Hepatocyte (in vitro differentiated cells): ENCODE results near the gene SLAIN2. TPM values are rescaled to one million over a fixed set of nuclear protein-coding genes. Genes with fewer than 3 reads are reported as not detected.

Experiments
- DNase-seq: peaks from one replicate; pipeline ENCODE4 v3.0.0-alpha.2; 2016; ENCODE audit warnings: low spot score
- H2AFZ ChIP-seq: fragments of 200-600 bp; sonication (generic); 2 replicates; pipeline ENCODE4 v1.6.0; 2016; ENCODE audit warnings: antibody characterized with exemption, mild to moderate bottlenecking
- H3K27ac ChIP-seq: fragments of 200-600 bp; sonication (generic); 2 replicates; pipeline ENCODE4 v1.5.1; 2016; ENCODE audit warnings: mild to moderate bottlenecking
- H3K27me3 ChIP-seq: fragments of 200-600 bp; sonication (generic); 2 replicates; pipeline ENCODE4 v1.6.1; 2016
- H3K36me3 ChIP-seq: fragments of 200-600 bp; sonication (generic); replicated peaks from 2 replicates; pipeline ENCODE4 v1.5.1; 2016; ENCODE audit warnings: low read depth; ENCODE audit not compliant: insufficient read depth
- H3K4me1 ChIP-seq: fragments of 200-600 bp; sonication (generic); 2 replicates; pipeline ENCODE4 v1.5.1; 2016; ENCODE audit warnings: mild to moderate bottlenecking, moderate library complexity; ENCODE audit not compliant: insufficient read depth
- H3K4me2 ChIP-seq: fragments of 200-600 bp; sonication (generic); 2 replicates; pipeline ENCODE4 v1.6.0; 2016
- H3K4me3 ChIP-seq: fragments of 200-600 bp; sonication (generic); 2 replicates; pipeline ENCODE4 v1.5.1; 2016; ENCODE audit warnings: mild to moderate bottlenecking
- H3K79me2 ChIP-seq: fragments of 200-600 bp; sonication (generic); 2 replicates; pipeline ENCODE4 v1.6.0; 2017; ENCODE audit warnings: mild to moderate bottlenecking
- H3K9me2 ChIP-seq: fragments of 200-600 bp; sonication (generic); replicated peaks from 2 replicates; pipeline ENCODE4 v1.6.0; 2017; ENCODE audit warnings: mild to moderate bottlenecking; ENCODE audit not compliant: insufficient read depth
- H3K9me3 ChIP-seq: fragments of 200-600 bp; sonication (generic); 2 replicates; pipeline ENCODE4 v1.5.1; 2016; ENCODE audit warnings: low read depth, mild to moderate bottlenecking
- H4K20me1 ChIP-seq: fragments of 200-600 bp; sonication (generic); 2 replicates; pipeline ENCODE4 v1.6.0; 2016; ENCODE audit warnings: mild to moderate bottlenecking; ENCODE audit not compliant: insufficient read depth, poor library complexity, severe bottlenecking
- EZH2 ChIP-seq: fragments of 200-600 bp; sonication (generic); IDR thresholded peaks from 2 replicates; pipeline ENCODE4 v1.6.1; 2016; ENCODE audit warnings: antibody characterized with exemption, mild to moderate bottlenecking, borderline replicate concordance
- EZH2phosphoT487 ChIP-seq: fragments of 200-600 bp; sonication (generic); IDR thresholded peaks from one replicate; pipeline ENCODE4 v1.6.1; 2018; ENCODE audit warnings: antibody characterized with exemption, mild to moderate bottlenecking, low read depth, moderate library complexity; ENCODE audit not compliant: unreplicated experiment, severe bottlenecking
- WGBS: methylation state at CpG from one replicate; pipeline ENCODE4 v1.1.6; 2016; ENCODE audit warnings: low lambda C conversion rate; ENCODE audit errors: missing lambda C conversion rate; 5-methylcytosine and 5-hydroxymethylcytosine counted together
- polyA plus RNA-seq: library from polyadenylated mRNA; unstranded; fragments of >200 nt; fragmentation: Nextera tagmentation; extraction: Ambion mirVana; gene quantifications from 2 replicates; pipeline ENCODE4 v1.2.1, GENCODE V29; 2016
- total RNA-seq: library from RNA; depleted of rRNA; stranded (reverse); fragments of >200 nt; gene quantifications from 2 replicates; pipeline ENCODE4 v1.2.3, GENCODE V29; 2014
- TF ChIP-seq, protein P1 (sequence below): fragments of 200-600 bp; sonication (generic); IDR thresholded peaks from 2 replicates; pipeline ENCODE4 v1.5.1; 2016; ENCODE audit warnings: antibody characterized with exemption, mild to moderate bottlenecking; ENCODE audit not compliant: poor library complexity

SLAIN2 gene
- total and polyA plus RNA-seq, 2 experiments from 2014 or later, result 40.1 to 67.6 TPM

DNA sequence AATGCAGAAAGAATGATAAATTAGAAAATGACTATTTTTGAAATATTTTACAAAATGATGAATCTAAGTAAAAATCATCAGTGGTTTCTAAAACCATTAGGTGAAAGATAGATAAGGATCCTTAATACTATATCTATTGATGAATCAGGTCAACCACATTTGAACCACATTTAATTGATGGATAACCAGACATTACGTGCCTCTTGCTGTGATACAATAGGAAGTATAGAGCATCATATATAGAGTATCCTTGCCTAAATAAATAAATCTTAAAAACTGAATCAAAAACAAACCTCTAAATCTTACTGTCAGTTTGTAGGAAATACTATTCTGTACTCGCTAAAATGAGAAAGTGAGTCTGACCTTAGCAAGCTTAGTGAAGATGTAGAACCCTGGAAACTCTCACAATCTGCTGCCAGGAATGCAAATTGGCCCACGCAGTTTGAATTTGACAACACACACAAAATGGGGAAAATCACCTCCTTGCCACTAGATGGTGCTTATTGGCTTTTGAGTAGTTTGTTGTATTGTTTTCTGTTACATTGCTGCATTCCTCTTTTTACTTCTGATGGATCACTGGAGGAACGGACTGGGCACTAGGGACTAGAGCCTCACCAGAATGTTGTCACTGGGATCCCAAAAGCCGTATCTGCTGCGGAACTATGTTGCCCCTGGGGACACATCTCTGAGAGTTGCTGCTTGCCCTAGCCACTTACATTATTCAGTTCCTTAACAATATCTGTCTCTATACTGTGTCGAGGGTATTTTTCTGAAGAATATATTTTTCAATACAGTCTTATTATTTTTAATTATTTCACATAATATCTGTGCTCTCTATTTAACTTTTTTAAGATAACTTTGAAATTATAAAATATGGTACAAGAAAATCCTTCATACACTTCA, 25.4 kb upstream of the SLAIN2 start:
- no peak overlapping the region for H3K4me2 ChIP-seq
- DNase-seq, result peak; percentile 55
- no peak overlapping the region for H3K4me3 ChIP-seq
- no peaks in the 10 kb centered on the region for H3K9me3 ChIP-seq
- no peaks in the 10 kb centered on the region for H3K4me1 ChIP-seq
- no peaks in the 10 kb centered on the region for H3K9me2 ChIP-seq
- no peaks in the 10 kb centered on the region for H3K27me3 ChIP-seq
- no peak overlapping the region for H3K27ac ChIP-seq
- TF ChIP-seq, protein P1, sequence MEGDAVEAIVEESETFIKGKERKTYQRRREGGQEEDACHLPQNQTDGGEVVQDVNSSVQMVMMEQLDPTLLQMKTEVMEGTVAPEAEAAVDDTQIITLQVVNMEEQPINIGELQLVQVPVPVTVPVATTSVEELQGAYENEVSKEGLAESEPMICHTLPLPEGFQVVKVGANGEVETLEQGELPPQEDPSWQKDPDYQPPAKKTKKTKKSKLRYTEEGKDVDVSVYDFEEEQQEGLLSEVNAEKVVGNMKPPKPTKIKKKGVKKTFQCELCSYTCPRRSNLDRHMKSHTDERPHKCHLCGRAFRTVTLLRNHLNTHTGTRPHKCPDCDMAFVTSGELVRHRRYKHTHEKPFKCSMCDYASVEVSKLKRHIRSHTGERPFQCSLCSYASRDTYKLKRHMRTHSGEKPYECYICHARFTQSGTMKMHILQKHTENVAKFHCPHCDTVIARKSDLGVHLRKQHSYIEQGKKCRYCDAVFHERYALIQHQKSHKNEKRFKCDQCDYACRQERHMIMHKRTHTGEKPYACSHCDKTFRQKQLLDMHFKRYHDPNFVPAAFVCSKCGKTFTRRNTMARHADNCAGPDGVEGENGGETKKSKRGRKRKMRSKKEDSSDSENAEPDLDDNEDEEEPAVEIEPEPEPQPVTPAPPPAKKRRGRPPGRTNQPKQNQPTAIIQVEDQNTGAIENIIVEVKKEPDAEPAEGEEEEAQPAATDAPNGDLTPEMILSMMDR, result peak; percentile 64
- TF ChIP-seq EZH2phosphoT487 (no peak), EZH2 (no peak)
- H3K79me2 ChIP-seq, result no peaks in the 10 kb centered on the region
- no peaks in the 10 kb centered on the region for H4K20me1 ChIP-seq
- 41% methylated on average over 7 of the region's 7 CpGs for WGBS
- no peak overlapping the region for H2AFZ ChIP-seq
- no peaks in the 10 kb centered on the region for H3K36me3 ChIP-seq

DNA sequence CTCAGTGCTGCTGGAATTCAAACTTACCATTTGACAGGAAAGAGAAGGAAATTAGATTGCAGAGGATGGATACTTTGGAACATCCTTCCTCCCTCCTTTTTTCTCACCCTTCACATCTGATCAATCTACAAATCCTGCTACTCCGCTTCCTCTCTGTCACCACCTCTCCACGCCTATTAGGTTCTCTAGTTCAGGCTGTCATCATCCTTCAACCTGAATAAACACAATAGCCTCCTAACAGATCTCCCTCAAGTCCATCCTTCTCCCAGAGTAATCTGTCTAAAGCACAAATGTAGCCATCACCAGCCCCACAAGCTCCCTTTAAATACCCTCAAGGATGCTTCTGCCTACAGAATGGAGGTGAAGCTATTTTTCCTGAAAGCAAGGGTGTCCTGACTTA, 20.0 kb upstream of the SLAIN2 start:
- Histone ChIP-seq H3K9me2 (no peaks in the 10 kb centered on the region), H2AFZ (no peak overlapping the region), H3K4me2 (no peak overlapping the region), H3K4me3 (no peak overlapping the region), H3K4me1 (no peaks in the 10 kb centered on the region), H3K27me3 (no peaks in the 10 kb centered on the region), H3K9me3 (no peaks in the 10 kb centered on the region), H3K36me3 (no peaks in the 10 kb centered on the region), H3K27ac (no peak overlapping the region), H3K79me2 (no peaks in the 10 kb centered on the region), H4K20me1 (no peaks in the 10 kb centered on the region)
- no peak for TF ChIP-seq EZH2phosphoT487
- TF ChIP-seq, protein P1, result no peak
- TF ChIP-seq EZH2, result no peak
- no peak for DNase-seq
- WGBS, result 88% methylated on average over 2 of the region's 2 CpGs

DNA sequence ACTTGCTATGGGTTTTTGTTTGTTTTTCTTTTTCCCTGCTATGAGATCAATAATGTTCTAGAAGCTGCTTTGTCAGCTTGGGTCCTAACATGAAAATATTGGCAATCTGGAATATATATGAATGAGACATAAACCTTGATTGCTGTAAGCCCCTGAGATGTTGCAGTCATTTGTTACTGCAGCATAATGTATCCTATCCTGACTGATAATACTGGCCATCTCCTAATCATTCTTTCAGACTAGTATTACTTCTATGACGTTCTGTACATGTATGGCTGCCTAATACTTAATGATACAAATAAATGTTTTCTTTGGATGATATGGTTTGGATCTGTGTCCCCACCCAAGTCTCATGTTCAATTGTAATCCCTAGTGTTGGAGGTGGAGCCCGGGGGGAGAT, 19.3 kb upstream of the SLAIN2 start:
- H3K9me2 ChIP-seq, result no peaks in the 10 kb centered on the region
- H3K27me3 ChIP-seq, result no peaks in the 10 kb centered on the region
- WGBS, result 86% methylated on average over 2 of the region's 2 CpGs

More for the DNA sequence above, 19.3 kb upstream of the SLAIN2 start:
- Histone ChIP-seq H4K20me1 (no peaks in the 10 kb centered on the region), H3K4me1 (no peaks in the 10 kb centered on the region), H2AFZ (no peak overlapping the region), H3K36me3 (no peaks in the 10 kb centered on the region), H3K9me3 (no peaks in the 10 kb centered on the region), H3K4me2 (no peak overlapping the region), H3K27ac (no peak overlapping the region), H3K4me3 (no peak overlapping the region), H3K79me2 (no peaks in the 10 kb centered on the region)
- no peak for DNase-seq
- no peak for TF ChIP-seq EZH2phosphoT487
- TF ChIP-seq, protein P1, result no peak
- no peak for TF ChIP-seq EZH2
